ENCODE results near the gene COG7. TPM values are rescaled to one million over a fixed set of nuclear protein-coding genes. Genes with fewer than 3 reads are reported as not detected.
A peak's percentile ranks its signal among the peaks of the same experiment; 100 is the strongest.

The COG7 gene
- total and polyA plus RNA-seq, 11 donors, result 7.8 to 16.8 (median 12.2) TPM

GRCh38 chr16:23406546-23407240, 46.3 kb downstream of the COG7 start:
- 95 to 98% (median 97%) methylated on average over 6 of the region's 6 CpGs for WGBS, 4 donors

GRCh38 chr16:23406024-23406423, 47.0 kb downstream of the COG7 start:
- no peak overlapping the region for H3K27ac ChIP-seq
- TF ChIP-seq CTCF (IDR thresholded peaks at IDR 0.05), result no peak
- TF ChIP-seq POLR2A (IDR thresholded peaks at IDR 0.05), result no peak
- intact Hi-C loops (cut with DNase I), result loop anchor here in 1 of 10 donors (10.0 kb wide), 1 partner anchor 221 kb away; the partner anchor contains the start of gene SCNN1G
- WGBS, 4 donors, result 74 to 83% (median 78%) methylated on average over 2 of the region's 2 CpGs
- H3K4me1 ChIP-seq, result peaks cover 0 to 6% (median 0%) of the 10 kb centered on the region in 12 donors
- DNase-seq (no peak), ATAC-seq (no peak)
- H3K9me3 ChIP-seq, result no peaks in the 10 kb centered on the region
- no peak overlapping the region for H3K4me3 ChIP-seq
- H3K27me3 ChIP-seq, result no peaks in the 10 kb centered on the region
- H3K36me3 ChIP-seq, result peaks cover 0 to 87% (median 81%) of the 10 kb centered on the region in 9 donors

More at GRCh38 chr16:23406546-23407240, 46.3 kb downstream of the COG7 start:
- intact Hi-C loops (cut with DNase I), result loop anchor here in 1 of 10 donors (10.0 kb wide), 1 partner anchor 222 kb away; the partner anchor contains the start of gene SCNN1G
- TF ChIP-seq CTCF (IDR thresholded peaks at IDR 0.05), result no peak
- no peak for TF ChIP-seq POLR2A (IDR thresholded peaks at IDR 0.05)
- H3K27me3 ChIP-seq, result no peaks in the 10 kb centered on the region
- H3K9me3 ChIP-seq, result no peaks in the 10 kb centered on the region
- H3K4me3 ChIP-seq, result no peak overlapping the region
- H3K27ac ChIP-seq, result no peak overlapping the region
- ATAC-seq, result no peak
- no peak for DNase-seq
- H3K36me3 ChIP-seq, result peaks cover 0 to 87% (median 81%) of the 10 kb centered on the region in 9 donors
- H3K4me1 ChIP-seq, result peaks cover 0 to 6% (median 0%) of the 10 kb centered on the region in 12 donors

- 78 to 90% (median 80%) methylated on average over 11 of the region's 11 CpGs for WGBS, 4 donors
- Histone ChIP-seq H3K4me3 (no peak overlapping the region), H3K27me3 (no peaks in the 10 kb centered on the region), H3K36me3 (peaks cover 0 to 93% (median 81%) of the 10 kb centered on the region in 9 donors), H3K27ac (no peak overlapping the region), H3K9me3 (no peaks in the 10 kb centered on the region), H3K4me1 (peaks cover 0 to 11% (median 1%) of the 10 kb centered on the region in 12 donors)
- DNase-seq (no peak), ATAC-seq (peak in 1 of 4 donors; percentile 44)
- no peak for TF ChIP-seq CTCF (IDR thresholded peaks at IDR 0.05)
- TF ChIP-seq POLR2A (IDR thresholded peaks at IDR 0.05), result no peak
- intact Hi-C loops (cut with DNase I), result loop anchor here in 1 of 10 donors (10.0 kb wide), 1 partner anchor 219 kb away; the partner anchor contains the start of gene SCNN1G
These were observed 49.4 kb downstream of the COG7 start for GRCh38 chr16:23403547-23403946.

- no peak for ATAC-seq
- Histone ChIP-seq H3K27me3 (no peaks in the 10 kb centered on the region), H3K9me3 (no peaks in the 10 kb centered on the region), H3K4me3 (no peak overlapping the region), H3K36me3 (peaks cover 0 to 100% (median 91%) of the 10 kb centered on the region in 9 donors), H3K27ac (no peak overlapping the region), H3K4me1 (peaks cover 0 to 15% (median 2%) of the 10 kb centered on the region in 12 donors)
- WGBS, 4 donors, result 99% methylated on average over 2 of the region's 2 CpGs
- TF ChIP-seq POLR2A (IDR thresholded peaks at IDR 0.05), result no peak
- TF ChIP-seq CTCF (IDR thresholded peaks at IDR 0.05), result no peak
- intact Hi-C loops (cut with DNase I), result loop anchor here in 1 of 10 donors (10.0 kb wide), 1 partner anchor 217 kb away; the partner anchor contains the start of gene SCNN1G
- DNase-seq, result no peak
These were observed 50.9 kb downstream of the COG7 start for GRCh38 chr16:23402100-23402499.

All from heart left ventricle (tissue), 16 donors.